Measurements from ENCODE around the gene EPN1.

EPN1 gene

DNA sequence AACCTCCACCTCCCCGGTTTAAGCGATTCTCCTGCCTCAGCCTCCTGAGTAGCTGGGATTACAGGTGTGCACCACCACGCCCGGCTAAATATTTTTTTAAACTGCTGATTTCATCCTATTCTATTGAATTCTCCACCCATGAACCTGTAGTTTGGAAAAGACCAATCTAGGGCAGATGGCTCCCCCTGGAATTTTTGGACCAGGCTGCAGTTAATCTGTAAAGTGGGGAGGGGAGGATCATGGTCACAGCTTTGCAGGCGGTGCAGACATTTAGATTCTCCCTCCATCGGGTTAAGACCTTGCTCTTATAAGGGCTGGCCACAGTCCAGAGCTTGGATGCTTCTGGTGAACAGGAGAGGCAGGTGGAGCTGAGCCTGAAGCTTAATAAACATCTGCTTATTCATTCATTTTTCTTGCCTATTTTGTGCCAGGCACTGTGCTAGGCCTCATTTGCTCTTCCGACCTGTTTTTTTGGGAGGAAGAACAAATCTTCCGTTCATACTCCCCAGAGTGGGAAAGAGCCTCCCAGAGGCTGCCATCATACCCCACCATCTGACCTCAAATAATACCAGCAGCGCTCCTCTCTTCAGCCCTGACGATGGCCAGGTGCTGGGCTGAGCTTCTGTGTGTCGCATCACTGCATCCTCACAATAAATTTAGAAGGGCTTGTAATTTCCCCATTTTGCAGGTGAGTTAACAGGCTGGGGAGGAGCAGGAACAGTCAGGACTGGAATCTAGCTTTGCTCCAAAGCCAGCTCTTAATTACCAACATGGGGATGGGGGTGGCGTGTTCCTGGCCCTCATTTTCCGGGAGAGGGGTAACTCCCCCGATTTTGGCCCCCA, 27.9 kb upstream of the EPN1 start:
- DNase-seq = no peak

DNA sequence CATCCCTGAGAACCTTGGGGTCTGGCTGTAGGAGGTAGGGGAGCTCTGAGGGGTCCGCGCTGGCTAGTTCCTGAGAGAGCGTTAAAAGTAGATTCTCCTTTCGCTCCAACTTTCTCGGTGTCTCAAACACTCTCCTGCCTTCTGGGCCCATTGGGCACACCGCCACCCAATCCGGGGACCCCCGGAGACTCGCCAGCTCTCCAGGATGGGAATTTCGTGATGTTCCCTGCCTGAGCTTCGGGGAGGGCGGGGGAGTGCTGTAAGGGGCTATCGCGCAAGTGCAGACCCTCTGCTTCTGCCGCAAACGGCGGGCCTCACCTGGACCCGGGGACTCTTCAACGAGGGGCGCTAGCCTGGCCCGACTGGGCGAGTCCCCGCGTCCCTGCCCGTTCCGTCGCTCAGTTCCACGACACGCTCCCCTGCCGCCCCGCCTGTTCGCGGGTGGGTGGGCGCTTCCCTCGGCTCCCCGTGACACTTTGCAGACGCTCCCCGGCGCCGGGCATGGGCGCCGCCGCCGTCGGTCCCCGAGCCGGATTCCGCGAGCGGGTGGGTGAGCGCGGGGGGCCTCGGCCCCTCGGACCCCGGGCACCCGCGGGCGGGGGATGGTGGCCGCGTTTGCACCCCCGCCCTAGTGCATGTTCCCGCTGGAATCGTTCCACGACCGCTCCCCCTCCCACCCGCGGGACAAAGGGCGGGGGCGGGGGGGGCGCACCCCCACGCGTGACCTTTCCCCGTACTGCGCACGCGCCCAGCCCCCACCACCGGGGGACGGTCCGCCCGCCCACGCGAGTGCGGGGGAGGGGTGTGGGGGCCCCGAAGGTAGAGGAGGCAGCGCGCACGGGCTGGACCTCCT, 27.1 kb upstream of the EPN1 start, which contains the start of gene CCDC106:
Gene CCDC106 (plus strand): TSS at position 481 of the 853 bp plus-strand sequence. CDS start 835 bp downstream, outside the sequence.
- DNase-seq = peak; percentile 65

DNA sequence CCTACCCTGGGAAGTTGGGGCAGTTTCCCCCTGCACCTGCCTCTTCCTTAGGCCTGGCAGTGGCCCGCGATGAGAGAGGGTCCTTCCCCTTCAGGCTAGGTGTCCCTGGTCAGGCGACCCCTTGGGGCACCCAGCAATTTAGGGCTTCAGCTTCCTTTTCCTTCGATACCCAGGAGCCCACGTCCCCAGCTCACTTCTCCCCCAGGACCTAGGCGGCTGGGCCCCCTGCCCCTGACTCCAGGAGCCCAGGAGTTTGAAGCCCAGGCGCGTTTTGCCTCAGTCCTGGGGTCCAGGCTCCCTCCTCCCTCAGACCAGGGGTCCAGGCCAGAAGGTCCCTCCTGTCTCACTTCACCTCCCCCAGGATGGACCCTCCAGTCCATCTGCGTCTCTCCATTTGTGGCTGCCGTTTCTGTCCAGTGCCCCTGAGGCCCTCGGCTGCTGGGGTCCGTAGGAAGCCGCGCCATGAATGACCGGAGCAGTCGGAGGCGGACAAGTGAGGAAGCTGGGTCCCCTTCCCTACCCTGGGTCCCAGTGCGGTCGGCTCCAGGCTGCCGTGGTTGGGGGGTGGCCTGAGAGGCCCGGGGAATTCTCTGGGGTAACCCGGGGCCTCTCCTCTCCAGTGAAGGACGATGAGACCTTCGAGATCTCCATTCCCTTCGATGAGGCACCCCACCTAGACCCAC, 26.3 kb upstream of the EPN1 start:
- no peak for DNase-seq

DNA sequence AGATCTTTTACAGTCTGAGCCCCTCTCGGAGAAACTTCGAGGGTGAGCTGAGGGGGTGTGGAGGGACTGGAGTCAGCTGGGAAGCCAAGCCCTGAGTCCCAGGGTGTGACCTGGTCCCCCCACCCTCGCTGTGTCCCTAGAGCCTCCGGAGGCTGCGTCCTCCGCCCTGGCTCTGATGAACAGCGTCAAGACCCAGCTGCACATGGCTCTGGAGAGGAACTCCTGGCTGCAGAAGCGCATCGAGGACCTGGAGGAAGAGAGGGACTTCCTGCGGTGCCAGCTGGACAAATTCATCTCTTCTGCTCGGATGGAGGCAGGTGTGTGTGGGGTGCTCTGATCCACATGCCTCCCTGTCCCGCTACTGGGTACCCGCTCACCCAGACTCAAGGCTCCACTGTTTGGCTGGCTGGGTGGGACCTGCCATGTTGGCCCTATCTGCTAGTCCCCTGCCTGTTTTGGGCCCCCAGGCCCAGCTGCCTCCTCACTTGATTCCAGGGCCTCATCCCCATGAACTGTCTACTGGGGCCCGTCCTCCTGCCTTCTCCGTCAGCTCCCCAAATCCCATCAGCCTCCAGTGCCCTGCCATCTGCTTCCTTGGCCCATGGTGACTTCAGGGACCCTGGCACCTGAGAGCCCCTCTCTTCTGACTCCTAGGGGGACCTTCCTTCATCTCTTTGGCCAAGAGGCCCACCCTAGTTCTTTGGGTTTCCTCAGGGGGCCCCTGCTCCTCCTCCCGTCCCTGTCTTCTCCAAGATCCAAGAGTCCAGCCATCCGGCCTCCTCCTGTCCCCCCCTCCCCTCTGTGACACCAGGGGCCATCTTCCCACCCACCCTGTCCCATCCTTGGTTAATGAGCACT, 25.5 kb upstream of the EPN1 start:
- no peak for DNase-seq

DNA sequence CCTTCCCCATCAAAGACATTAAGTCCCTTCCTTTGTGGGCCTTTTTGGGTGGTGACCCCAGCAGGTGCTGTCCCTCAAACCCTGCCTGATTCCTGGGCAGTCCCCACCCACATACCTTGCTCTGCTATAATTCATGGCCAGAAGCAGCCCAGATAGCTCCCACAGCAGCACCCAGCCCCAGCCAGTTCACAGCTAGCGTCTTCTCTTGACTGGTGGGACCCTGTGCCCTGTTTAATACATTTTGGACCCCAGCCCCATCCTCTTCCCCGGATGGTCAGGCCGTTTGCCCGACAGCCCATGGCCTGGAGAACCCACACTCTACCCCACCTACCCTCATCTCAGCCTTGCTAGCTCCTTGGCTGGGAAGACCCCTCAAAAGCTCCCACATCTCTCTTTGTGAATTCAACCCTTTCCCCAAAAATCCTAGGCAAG, 24.9 kb upstream of the EPN1 start:
- no peak for DNase-seq

DNA sequence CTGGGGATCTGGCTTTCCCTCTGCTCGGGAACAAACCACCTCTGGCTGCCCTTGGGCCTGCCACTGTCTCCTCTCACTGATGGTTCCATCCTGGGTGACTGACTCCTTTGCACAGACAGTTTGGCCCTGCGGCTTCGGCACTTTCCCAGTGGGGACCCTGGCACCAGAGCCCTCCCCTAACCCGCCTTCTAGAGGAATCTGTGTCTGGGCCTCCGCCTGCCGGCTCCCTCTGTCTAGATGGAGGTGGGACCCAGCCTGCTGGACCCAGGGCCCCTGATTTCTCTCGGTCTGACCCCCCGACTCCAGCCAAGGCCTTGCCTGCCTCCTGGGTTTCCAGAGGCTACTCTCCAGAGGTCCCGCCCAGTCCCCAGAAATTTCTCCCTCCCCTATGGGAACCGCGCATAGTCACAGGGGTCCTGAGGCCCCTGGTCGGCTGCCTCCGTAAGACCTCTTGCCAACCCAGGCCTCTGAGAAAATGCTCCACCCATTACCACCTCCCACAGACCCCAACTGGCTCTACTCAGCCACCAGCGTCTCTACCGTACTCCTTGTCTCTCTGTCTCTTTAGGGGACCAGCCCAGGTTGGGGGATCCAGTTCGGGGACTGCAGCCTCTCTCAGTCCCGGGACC, 24.3 kb upstream of the EPN1 start:
- DNase-seq = no peak

DNA sequence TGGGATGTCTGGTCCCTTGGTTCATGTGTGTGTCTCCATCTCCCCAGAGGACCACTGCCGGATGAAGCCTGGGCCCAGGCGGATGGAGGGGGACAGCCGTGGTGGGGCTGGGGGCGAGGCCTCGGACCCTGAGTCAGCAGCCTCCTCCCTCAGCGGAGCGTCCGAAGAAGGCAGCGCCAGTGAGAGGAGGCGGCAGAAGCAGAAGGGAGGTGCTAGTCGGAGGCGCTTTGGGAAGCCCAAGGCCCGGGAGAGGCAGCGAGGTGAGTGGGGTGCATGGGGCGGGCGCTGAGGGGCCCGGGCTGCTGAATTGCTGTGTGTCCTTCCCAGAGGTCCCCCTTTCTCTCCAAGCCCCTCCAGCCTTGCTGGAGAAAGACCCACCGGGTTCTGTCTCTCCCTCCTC, 23.8 kb upstream of the EPN1 start:
- no peak for DNase-seq

DNA sequence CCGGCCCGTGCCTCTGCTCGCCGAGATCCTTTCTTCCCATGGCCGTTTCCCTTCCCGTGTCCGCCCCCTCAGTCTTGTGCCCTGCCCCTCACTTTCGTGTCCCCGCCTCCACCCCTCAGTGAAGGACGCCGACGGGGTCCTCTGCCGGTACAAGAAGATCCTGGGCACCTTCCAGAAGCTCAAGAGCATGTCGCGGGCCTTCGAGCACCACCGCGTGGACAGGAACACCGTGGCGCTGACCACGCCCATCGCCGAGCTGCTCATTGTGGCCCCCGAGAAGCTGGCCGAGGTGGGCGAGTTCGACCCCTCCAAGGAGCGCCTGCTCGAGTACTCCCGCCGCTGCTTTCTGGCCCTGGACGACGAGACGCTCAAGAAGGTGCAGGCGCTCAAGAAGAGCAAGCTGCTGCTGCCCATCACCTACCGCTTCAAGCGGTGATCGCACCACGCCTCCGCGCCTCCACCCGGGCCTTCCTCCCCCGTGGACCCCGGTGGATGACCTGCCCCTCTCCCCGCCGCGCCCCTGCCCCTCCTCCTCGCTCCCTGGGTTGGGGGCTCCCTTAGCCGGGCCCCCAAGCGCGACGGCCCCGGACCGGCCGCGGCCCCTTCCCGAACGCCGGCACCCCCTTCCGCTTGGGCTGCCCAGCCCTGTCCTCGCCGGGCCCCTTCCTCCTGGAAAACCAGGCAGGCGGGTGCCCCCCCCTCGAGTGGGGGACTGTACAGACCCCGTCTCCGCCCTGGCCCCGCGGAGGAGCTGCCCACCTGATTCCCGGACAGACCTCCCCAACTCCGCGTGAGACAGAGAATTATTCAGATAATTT, 22.5 kb upstream of the EPN1 start:
- DNase-seq = no peak

DNA sequence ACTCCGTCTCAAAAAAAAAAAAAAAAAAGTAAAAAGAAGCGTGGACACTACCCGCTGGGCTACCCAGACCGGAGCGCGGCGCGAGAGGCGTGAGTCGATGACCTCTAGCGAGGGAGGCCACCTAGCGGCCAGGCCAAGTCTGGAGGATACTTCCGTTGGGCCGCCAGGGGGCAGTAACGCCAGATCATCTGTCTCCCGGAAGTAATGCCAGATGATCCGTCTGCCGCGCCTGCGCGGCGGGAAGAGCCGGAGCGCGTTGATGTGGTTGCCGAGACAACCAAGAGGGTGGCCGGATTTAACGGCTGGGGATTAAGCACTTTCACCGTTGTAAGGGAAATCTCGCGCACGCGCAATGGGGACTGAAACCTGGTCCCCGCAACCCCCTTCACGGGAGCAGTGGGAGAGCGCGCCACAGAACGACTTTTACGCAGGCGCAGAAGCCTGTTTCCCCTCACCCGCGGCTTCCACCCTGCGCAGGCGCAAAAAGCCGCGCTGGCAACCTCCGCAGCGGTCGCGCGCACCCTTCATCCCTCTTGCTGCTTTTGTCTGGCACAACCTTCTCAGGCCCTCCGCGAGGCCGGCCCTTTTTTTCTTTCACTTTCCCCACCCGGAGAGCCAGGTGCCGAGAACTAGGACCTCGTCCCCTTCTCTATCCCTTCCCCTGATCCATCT, 21.2 kb upstream of the EPN1 start:
- peak; percentile 97 for DNase-seq

DNA sequence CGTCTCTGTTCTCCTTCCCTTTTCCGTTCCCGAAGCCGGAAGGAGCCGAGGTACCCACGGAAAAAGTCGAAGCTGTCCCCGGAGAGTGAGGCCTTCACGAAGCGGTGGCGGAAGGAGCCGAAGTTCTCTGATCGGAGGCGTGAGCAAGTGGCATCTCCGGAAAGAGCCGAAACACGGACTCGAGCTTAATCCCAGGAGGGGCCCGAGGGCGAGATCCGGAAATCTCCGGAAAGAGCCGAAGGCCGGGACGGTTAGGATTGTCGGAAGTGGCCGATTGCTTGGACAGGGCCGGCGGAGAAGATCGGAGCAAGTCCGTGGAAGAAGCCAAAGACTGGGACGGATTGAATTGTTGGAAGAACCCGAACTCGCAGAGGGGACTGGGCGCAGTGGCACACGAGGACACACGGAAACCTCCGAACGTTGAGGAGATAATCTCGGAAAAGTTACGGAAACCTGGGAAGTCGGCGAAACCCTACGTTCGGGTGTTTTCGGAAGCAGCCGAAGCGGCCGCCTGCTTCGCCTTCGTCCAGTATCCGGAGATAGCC, 20.6 kb upstream of the EPN1 start:
- DNase-seq = peak; percentile 97

DNA sequence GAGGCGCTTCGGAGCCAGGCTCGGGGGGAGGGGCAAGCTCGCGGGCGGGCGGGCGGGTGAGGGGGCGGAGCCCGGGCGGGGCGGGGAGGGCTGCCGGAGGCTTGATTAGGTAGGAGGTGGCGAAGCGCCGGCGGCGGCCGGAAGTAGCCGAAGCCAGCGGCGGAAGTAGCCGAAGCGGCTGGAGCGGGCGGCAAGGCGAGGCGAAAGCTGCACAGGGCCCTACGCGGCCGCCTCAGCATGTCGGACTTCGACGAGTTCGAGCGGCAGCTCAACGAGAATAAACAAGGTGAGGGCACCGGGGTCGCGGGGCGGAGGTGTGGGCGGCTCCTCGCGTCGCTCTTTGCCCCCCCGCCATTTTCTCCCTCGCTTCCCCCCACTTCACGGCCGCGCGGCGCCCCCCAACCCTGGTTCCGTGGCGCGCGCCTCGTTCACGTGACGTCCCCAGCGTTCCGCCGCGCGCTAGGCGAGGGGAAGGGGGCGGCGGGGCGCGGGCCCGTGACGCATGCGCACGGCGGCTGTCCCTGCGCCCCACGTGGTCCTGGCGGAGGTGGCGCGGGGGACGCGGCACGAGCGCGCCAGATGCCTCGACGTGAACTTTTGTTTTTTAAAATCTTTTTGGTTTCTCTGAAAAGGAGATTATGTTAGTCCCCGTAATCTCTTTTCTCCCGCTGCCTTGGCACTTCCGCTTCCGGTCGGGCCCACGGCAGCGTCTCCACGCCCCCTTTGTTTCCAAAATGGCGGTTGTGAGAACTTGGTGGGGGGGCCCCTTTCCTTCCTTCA, 20.0 kb upstream of the EPN1 start, which contains the start of gene U2AF2:
Gene U2AF2 (plus strand): TSS at position 168 of the 780 bp plus-strand sequence. CDS start 70 bp downstream, at position 238.
- peak; percentile 95 for DNase-seq

DNA sequence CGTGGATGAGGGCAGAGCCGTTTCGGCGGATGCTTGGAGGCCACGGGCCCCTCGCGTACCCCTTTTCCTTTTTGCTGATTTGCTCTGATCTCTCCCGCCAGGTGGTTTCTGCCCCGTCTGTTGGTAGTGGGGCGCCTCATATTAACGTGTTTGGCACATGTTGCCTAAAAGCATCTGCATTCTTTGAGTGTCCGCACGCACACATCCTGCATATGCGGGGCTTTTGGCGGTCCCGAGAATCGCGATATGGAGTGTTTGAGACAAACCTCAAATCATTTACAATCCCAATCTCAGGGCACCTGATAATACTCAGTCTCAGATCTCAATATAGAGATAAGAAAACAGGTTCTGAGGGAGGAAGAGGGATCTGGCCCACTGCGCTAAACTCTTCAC, 19.4 kb upstream of the EPN1 start:
- DNase-seq = no peak

DNA sequence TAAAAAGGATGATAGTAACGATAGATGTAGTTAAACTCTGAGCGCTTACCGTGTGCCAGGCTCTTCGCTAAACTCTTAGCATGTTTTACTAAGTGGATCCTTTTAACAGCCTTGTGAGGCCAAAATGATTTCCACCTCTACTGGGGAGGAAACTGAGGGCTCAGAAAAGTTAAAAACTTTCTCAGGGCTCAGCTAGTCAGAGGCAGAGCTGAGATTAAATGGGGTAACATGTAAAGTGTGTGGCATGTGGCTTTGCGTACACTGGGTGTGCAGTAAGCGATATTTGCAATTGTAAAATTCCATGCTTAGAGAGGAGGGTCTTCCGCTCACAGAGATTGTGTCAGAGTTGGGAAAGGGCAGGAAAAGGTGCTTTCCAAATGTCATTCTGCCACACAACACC, 18.5 kb upstream of the EPN1 start:
- no peak for DNase-seq

DNA sequence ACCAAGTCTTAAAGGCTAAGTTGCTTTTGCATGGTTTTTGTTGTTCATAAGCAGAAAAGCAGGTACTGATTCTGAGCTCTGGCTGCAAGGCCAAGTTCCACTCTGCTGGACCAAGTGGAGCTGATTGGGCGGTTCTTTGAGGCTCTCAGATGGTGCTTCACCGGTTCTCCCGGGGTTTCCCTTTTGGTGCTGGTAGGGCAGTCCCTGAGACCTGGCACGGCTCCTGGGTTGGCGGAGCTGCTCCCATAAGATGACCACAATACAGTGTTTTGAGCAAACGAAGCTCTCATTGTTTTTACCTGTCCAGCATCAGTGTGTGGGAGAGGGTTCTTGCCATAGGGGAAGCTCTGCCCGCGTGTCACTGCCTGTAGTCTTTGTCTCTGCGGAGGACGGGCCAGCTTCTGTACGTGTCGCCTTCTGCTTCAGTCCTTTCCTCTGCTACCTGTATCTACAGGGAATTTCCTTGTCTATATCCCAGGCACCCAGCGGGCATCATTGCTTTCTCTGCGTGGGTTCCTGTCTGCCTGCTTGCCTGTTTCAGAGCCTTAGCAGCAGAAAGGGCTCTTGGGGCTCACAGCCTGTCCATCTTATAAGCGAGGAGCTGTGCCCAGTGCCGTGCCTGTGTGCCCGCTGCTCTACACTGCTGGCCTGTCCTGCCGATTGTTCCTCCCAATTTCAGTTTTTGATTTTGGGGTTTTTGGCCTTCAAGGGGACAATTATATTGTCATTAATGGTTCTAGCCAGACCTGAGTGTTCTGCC, 17.9 kb upstream of the EPN1 start:
- no peak for DNase-seq

DNA sequence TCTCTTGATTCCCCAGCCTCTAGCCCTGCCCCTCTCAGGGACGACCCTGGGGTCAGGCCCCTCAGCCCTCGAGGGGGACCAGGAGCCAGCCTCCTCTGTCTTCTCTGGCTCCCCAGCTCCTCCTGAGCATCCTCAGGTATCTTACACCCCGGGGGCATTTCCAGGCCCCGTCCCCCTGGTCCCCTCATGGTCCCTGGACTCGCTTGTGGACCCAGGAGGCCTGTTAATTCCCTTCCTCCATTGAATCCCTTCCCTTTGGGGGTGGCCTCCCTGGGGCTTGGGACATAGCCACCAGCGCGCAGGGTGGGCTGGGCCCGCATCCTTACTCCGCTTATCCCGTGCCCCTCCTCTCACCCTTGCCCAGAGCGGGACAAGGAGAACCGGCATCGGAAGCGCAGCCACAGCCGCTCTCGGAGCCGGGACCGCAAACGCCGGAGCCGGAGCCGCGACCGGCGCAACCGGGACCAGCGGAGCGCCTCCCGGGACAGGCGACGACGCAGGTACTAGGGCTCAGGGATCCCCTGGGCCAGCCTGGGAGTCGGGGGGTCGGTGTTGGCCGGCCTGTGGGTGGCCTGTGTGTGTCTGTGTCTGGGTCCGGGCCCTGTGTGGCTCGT, 16.1 kb upstream of the EPN1 start:
- no peak for DNase-seq

DNA sequence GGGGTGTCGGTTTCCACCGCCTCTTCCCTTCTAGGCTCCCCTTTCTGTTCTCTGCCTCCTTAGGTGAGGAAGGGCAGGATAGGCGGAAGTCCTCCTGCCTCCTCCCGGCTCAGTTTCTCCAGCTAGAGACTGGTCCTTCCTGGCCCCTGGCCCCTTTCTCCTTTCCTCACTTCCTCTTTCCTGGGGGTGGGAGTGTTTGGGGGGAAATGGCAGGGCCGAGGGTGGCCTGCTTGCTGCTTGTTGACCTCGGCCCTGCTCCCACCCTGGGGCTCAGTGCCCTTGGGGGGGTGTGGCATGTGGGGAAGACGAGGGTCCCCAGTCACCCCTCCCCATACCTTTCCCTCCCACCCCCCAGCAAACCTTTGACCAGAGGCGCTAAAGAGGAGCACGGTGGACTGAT, 15.2 kb upstream of the EPN1 start:
- DNase-seq = no peak

DNA sequence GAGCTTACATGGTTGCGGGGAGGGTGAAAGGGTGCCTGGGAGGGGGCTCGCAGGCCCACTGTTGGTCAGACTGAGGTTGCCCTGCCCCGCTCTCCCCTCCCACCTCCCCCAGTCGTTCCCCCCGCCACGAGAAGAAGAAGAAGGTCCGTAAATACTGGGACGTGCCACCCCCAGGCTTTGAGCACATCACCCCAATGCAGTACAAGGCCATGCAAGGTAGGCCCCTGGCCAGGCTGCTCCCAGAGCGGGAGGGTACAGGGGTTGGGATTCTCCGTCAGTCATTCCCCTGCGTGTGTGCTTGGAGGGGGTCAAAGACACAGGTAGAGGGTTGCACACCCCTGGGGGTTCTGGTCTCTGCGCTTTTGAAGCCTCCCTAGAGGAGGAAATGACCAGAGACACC, 14.6 kb upstream of the EPN1 start:
- no peak for DNase-seq

DNA sequence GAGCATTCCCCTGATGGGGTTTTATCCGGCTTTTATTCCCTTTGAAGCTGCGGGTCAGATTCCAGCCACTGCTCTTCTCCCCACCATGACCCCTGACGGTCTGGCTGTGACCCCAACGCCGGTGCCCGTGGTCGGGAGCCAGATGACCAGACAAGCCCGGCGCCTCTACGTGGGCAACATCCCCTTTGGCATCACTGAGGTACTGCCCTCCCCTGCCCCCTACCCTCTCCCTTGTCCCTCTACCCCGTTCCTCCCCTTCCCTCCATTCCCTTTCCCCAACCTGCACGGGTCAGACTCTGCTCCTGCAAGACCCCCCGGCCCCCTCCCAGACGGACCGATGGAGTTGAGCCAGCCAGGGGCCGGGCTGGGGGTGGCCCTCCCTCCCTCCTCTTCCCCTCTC, 14.0 kb upstream of the EPN1 start:
- DNase-seq = no peak

Data from NCI-H510A treated with DMSO at 0.1 percent for 48 hours (cell line).